Dermis microvascular lymphatic vessel endothelial cell (primary cell): ENCODE measurements around the gene ZNF385B. TPM values are rescaled to one million over a fixed set of nuclear protein-coding genes. Genes with fewer than 3 reads are reported as not detected.
A peak's percentile ranks its signal among the peaks of the same experiment; 100 is the strongest.

ENCODE experiments used
- DNase-seq, 2 donors: peaks; one replicate each; pipeline versions ENCODE4 v3.0.0 to v3.0.0-alpha.2; 2010; ENCODE audit warnings: low read depth in 2 of 2
- total RNA-seq: library from RNA; depleted of rRNA; stranded (reverse); fragments of >200 nt; gene quantifications from 2 replicates; pipeline ENCODE4 v1.2.1, GENCODE V29; 2014

The ZNF385B gene
- total RNA-seq, 1 donor from 2014 or later = not detected

GRCh38 chr2:179446476-179447141 is 414.8 kb downstream of the ZNF385B start:
- no peak for DNase-seq

DNA sequence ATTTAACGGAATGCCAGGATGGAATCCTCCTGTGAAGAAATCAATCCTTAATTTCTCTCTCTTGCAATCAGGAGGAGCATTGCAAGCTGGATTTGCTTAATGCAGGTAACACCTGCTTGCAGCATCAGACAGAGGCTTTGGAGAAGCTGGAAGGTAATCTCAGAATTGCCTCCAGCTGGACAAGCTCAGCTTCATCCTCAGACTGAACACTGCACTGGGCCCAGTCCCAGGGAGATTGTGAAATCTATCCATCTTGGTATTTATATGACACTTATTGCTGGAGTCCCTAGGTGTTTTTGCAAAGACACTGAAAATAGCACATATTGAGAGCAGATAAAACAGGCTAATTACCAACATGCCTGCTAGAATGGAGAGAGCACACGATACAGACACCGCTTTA is 417.4 kb downstream of the ZNF385B start:
- no peak for DNase-seq

DNA sequence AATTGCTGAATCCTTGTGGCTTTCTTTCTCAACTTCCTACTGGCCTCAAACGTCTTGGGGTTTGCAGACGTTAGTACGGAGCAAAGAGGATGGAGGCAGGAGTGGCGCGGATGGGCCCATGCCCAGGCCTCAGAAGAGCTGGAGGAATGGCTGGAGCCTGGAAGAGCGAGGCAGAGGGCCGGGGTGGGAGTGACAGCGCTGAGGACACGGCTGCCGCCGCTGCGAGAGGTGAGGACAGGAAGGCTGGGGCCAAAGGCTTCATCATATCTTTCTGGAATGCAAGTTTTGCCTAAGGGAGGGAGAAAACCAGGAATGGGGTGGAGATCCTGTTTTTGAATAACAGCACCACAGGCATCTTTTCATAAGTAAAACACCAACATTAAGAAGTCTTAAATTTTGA is 418.2 kb downstream of the ZNF385B start:
- DNase-seq = no peak

GRCh38 chr2:179442206-179442605 is 419.2 kb downstream of the ZNF385B start:
- no peak for DNase-seq

DNA sequence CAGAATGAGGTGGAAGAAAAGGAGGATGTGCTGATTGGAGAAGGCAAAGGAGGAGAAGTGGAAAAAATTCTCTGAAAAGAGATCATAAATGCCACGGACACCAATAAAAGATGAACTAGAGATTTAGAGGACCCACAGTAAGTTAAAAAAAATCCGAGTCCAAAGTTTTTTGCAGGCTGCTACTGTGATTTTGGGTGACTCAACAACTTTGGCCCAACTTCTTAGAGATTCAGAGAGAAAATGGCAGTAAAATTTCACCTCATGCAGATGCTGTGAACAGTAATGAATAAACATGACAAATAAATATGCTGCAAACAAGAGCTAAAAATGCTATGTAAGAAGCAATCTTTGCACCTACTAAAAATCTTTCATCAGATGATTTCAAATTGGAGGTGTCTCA is 419.9 kb downstream of the ZNF385B start:
- DNase-seq = no peak

DNA sequence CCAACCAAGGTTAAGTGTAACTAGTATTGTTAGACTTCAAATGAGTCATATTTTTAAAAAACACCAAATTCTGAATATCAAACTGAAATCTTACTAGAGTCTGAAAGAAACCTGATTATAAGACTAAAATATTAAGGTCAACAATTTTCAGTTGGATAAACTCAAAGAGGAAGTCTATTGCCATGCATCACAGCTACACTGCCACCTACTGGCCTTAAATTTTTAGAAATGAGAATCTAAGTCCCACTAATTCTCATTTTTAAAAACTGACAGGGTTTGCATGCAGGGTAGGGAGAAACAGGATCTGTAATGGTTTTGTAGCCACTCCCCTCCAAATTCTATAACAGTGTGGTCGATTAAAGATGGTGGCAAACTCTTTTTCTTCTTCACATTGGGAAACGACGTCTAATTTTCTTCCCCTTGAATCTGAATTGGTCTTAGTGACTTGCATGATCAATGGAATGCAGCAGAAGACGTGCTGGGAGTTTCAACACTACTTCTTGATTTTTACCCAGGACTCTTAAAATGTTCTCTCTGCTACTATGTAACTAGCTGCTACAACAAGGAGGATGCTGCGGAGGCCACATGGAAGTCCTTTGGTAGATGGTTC is 420.7 kb downstream of the ZNF385B start:
- peak; percentile 30 to 55 for DNase-seq

GRCh38 chr2:179438654-179439053 is 422.8 kb downstream of the ZNF385B start:
- DNase-seq = no peak

GRCh38 chr2:179437430-179437829 is 424.0 kb downstream of the ZNF385B start:
- no peak for DNase-seq

DNA sequence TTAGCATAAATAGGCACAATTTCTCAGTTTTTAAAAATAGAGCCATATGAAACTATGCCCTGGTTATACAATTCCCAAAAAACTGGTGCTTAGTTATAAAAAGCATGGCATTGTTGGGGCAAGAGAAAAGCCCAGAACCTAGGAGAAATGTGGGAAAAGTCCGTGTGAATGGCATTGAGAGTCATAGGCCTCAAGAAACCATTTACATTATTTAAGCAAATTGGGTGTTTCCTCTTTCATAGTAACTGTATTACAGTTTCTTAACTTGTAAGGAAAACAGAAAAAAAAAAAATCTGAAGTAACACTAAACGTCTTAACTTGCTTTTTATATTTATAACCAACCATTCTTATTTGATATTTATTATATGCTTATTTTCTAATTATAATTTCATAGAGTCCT is 425.8 kb downstream of the ZNF385B start:
- DNase-seq = no peak

GRCh38 chr2:179435000-179435399 is 426.4 kb downstream of the ZNF385B start:
- no peak for DNase-seq

DNA sequence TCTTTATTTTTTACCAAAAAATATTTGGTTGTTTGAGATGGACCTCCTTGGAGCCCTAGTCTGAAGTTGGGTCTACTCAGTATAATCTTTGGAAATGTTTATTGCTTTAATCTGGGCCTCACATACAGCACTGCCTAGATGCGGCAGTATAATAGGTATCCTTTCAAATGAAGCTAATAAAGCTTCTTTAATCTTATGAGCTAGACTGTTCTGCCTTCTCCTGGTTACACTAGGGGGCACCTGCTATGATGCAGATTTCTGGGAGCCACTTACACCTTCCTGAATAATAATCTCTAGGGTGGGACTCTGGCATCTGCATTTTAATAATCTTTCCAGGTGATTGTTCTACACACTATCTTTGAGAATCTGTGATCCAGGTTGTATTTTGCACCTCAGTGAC is 427.1 kb downstream of the ZNF385B start:
- no peak for DNase-seq

- DNase-seq = no peak
Observed at GRCh38 chr2:179432751-179433150, 428.7 kb downstream of the ZNF385B start.

- DNase-seq = no peak
Observed at GRCh38 chr2:179429597-179429996, 431.8 kb downstream of the ZNF385B start.

DNA sequence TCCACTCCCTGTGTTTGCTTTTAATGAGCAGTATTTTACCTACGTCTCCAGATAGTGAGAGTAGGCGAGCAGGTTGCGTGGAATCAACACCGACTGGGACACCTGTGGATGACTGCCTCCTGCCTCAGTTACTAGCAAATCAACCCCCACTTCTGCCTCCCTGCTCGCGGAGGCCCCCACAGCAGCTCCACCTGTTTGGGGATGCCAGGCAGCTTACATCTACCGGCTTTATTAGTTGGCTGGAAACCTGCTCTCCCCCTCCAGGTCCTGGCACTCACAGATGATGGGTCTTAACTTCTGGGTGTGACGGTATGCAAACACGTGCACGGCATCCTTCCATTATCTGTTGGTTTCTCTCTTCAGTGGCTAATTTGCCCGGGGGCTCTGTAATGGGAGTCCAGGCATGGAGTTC is 432.3 kb downstream of the ZNF385B start:
- no peak for DNase-seq

DNA sequence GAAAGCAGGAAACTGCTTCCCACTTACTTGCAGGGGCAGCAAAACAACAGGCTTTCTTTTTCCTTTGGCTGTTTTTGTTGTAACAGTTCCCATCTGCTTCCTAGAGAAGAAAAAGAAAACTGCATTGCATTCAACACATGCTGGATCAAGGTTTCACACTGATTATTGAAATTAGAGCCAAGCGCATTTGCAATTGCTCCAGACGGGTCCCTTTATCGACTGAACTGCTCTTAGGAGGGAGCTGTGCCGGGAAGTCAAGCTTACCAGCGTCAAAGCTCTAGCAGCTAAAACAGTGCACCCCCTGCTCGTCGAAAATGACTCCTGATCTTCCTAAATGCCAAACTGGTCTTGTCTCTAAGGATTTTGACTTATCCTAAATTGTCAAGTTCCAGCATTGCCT is 432.8 kb downstream of the ZNF385B start:
- DNase-seq = peak in 1 of 2 donors; percentile 7

DNA sequence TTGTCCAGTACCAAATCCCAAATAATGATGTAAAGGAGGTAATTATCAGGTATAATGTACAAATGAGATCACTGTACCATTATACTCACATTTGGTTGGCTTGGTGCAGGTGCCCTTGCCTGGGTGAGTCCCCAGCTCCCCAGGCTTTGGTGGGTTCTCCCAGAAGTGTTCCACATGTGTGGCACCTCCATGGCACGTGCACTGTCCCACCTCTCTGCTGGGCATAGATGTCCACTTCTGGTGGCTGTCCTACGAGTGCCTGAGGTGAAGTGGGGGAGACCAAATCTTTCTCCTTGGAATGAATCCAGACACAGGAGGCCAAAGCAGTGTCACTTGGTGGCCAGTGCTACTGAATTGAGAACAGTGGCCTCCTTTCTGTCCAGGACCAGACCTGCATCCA is 434.3 kb downstream of the ZNF385B start:
- no peak for DNase-seq

DNA sequence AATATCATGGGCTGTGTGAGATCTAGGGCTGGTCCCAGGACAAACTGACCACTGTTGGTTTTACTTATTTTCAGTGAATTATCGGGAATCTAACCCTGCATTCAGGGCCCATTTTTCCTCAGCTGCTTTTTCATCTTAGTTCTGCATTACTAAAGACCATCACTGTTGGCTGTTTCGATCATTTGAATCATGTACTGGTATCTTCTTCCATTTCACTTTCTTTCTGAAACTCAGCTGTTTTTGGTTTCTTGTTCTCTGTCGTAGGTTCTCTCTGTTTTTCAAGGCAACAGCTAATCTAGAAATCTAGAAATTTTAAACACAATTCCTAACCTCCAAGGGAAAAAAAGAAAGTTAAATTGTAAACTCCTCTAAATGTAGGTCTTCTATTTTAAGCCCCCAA is 436.8 kb downstream of the ZNF385B start:
- no peak for DNase-seq

DNA sequence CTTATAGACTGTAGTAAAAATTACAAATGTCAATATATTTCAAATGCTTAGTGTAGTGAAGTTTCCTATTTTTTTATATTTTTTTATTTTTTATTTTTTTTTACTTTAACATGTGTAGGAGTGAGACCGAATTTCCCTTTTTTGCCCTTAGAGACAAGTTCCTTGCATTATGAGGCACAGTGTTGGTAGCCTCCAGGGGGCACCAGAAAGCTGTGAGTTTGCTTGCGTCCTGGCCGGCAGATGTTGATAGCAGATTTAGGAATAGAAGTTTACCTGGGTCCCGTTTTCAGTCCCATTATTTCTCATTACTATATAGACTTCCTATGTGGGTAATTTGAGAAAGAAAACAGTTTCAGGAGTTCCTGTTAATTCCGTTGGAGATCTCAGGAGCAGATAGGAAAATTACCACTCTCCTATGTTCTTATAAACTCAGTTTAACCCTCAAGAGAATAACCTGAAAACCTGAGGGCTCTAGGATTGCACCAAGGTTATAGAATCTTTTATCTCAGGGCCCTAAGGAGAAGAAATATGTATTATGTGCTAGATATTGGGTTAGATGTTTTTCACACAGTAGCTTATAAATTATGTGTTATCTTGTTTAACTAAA is 439.3 kb downstream of the ZNF385B start:
- DNase-seq = peak; percentile 36 to 67

- no peak for DNase-seq
Observed at GRCh38 chr2:179417436-179417949, 443.9 kb downstream of the ZNF385B start.

- no peak for DNase-seq
Observed at GRCh38 chr2:179412112-179412511, 449.3 kb downstream of the ZNF385B start.

DNA sequence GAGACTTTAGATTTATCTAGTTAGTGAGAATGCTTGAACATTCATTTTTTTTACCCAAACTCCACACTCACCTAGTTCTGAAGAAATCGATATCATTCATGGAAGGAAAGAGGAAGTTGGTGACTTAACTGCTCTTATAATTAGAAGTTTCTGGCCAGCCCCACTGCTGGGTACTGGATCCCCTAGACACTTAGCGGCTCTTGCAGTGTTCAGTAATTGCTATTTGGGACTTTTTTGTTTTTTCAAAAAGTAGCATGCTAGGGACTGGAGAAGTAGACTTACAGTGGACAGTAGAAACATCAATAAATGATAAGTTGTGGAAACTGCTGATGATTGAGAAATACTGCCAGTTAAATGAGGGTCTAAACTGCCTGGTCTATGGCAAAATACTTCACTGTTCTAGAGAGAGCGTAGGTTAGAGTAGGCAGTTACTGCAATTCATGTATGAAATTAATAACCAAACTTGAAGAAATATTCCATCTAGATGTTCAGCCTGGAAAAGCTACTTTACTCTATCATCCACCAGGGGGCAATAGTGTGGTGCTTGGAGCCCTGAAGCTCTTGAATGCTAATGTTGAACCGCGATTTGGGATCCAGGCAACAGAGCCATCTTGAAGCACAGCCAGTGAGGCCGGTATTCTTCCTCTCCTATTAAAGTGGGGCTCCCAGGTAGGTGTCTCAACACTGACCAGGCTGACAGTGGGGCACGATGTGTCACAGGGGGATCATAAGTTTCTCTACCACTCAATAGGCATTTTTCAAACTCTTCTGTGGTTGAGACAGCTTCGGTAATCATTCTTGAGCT is 450.7 kb downstream of the ZNF385B start:
- peak; percentile 30 to 65 for DNase-seq

GRCh38 chr2:179403624-179404023 is 457.8 kb downstream of the ZNF385B start:
- no peak for DNase-seq
